ENCODE results near the gene RNF34. TPM values are rescaled to one million over a fixed set of nuclear protein-coding genes. Genes with fewer than 3 reads are reported as not detected.

The RNF34 gene
- total RNA-seq, 1 experiment from 2014 or later: 54.1 TPM

- Mint-ChIP-seq H3K36me3 (ENCODE audit: insufficient read depth, unreplicated experiment) (peaks cover 6% of the 10 kb centered on the region), H3K4me1 (ENCODE audit: low read depth, unreplicated experiment) (peaks cover 6% of the 10 kb centered on the region), H3K9me3 (ENCODE audit: unreplicated experiment) (no peaks in the 10 kb centered on the region), H3K4me3 (ENCODE audit: unreplicated experiment) (no peak overlapping the region), H3K27ac (ENCODE audit: unreplicated experiment) (no peak overlapping the region), H3K27me3 (ENCODE audit: insufficient read depth, unreplicated experiment) (no peaks in the 10 kb centered on the region)
- H3K4me1 ChIP-seq: peaks cover 11% of the 10 kb centered on the region; the same call in 1 of the 2 replicates
- no peak overlapping the region for H3K4me3 ChIP-seq (ENCODE audit: low read depth, low read length)
- CTCF ChIA-PET: no interaction called here
- no peaks in the 10 kb centered on the region for H3K36me3 ChIP-seq (ENCODE audit: control insufficient read depth, insufficient read depth, low read length)
- H3K9me3 ChIP-seq: no peaks in the 10 kb centered on the region
- intact Hi-C loops (cut with micrococcal nuclease; ENCODE audit: unreplicated experiment): no loop called here
- POLR2A ChIA-PET: no interaction called here
- TF ChIP-seq, protein P1, sequence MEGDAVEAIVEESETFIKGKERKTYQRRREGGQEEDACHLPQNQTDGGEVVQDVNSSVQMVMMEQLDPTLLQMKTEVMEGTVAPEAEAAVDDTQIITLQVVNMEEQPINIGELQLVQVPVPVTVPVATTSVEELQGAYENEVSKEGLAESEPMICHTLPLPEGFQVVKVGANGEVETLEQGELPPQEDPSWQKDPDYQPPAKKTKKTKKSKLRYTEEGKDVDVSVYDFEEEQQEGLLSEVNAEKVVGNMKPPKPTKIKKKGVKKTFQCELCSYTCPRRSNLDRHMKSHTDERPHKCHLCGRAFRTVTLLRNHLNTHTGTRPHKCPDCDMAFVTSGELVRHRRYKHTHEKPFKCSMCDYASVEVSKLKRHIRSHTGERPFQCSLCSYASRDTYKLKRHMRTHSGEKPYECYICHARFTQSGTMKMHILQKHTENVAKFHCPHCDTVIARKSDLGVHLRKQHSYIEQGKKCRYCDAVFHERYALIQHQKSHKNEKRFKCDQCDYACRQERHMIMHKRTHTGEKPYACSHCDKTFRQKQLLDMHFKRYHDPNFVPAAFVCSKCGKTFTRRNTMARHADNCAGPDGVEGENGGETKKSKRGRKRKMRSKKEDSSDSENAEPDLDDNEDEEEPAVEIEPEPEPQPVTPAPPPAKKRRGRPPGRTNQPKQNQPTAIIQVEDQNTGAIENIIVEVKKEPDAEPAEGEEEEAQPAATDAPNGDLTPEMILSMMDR (IDR thresholded peaks at IDR 0.05; ENCODE audit: insufficient read depth in 1 of 2, low read depth in 1 of 2, low read length in 1 of 2, severe bottlenecking in 1 of 2, unreplicated experiment in 1 of 2): no peak
- DNase-seq: no peak
- no peaks in the 10 kb centered on the region for H3K27me3 ChIP-seq (replicated peaks; ENCODE audit: control insufficient read depth, insufficient read depth, low read length)
- no TSS peak for BruUV-seq (replicated peaks)
Measured at GRCh38 chr12:121470751-121471150, 70.8 kb downstream of the RNF34 start.

DNA sequence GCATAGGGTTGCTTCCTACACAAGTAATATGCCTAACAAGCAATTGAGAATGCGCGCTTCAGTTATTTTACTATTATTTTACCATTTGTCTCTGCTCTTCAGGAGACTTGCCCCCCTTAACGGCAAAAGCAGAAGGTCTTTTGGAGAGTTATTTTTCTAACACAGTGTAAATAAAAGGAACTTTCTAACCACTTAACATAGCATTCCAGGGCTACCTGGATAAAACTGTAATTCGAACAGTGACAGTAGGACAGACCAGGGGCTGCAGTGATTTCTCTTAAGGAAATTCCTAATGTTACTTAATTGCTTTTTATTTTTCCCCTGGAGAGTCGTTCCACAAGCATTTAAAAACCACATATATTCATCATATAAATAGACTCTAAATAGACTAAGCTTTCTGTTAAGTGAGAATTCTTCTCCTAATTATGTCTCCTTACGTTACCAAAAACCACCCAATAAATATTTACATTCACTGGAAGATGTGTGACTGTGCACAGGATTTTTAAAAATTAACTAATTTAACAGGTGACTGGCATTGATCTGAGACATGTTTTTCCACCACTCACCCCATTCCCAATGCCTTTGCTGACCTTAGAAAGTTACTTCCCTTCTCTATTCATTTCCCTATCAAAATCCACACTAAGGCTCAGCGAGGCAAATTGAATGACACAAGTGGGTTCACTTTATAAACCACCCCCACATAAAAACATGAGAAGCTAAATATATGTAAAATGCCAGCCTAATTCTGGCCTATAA, 72.4 kb downstream of the RNF34 start:
- Histone ChIP-seq H3K9me3 (no peaks in the 10 kb centered on the region), H3K4me1 (0 out of 2 replicates have a peak, but pooled peaks cover 9% of the 10 kb centered on the region), H3K36me3 (ENCODE audit: control insufficient read depth, insufficient read depth, low read length) (no peaks in the 10 kb centered on the region), H3K4me3 (ENCODE audit: low read depth, low read length) (no peak overlapping the region), H3K27me3 (replicated peaks; ENCODE audit: control insufficient read depth, insufficient read depth, low read length) (no peaks in the 10 kb centered on the region)
- DNase-seq: no peak
- Mint-ChIP-seq H3K36me3 (ENCODE audit: insufficient read depth, unreplicated experiment) (no peaks in the 10 kb centered on the region), H3K4me1 (ENCODE audit: low read depth, unreplicated experiment) (no peaks in the 10 kb centered on the region), H3K27ac (ENCODE audit: unreplicated experiment) (no peak overlapping the region), H3K27me3 (ENCODE audit: insufficient read depth, unreplicated experiment) (no peaks in the 10 kb centered on the region), H3K4me3 (ENCODE audit: unreplicated experiment) (no peak overlapping the region), H3K9me3 (ENCODE audit: unreplicated experiment) (no peaks in the 10 kb centered on the region)
- intact Hi-C loops (cut with micrococcal nuclease; ENCODE audit: unreplicated experiment): no loop called here
- TF ChIP-seq, protein P1 (IDR thresholded peaks at IDR 0.05; ENCODE audit: insufficient read depth in 1 of 2, low read depth in 1 of 2, low read length in 1 of 2, severe bottlenecking in 1 of 2, unreplicated experiment in 1 of 2): no peak
- ChIA-PET CTCF (no interaction called here), POLR2A (no interaction called here)
- no TSS peak for BruUV-seq (replicated peaks)

Small RNA genes lying within 50 kb of the gene (microRNA-seq; reads per million reads assigned to microRNA genes)
- gene MIR7107: not detected

Other genes starting within 250 kb of the RNF34 start
- gene P2RX4, start 190.0 kb upstream of the RNF34 start, total RNA-seq (2022): 40.4 and 44.7 TPM in 2 replicates
- 26.9 and 31.0 TPM in 2 replicates for gene CAMKK2, start 103.4 kb upstream of the RNF34 start, total RNA-seq (2022)
- gene ANAPC5, start 47.7 kb upstream of the RNF34 start, total RNA-seq (2022): 106 and 115 TPM in 2 replicates
- gene KDM2B, start 180.9 kb downstream of the RNF34 start, total RNA-seq (2022): 47.7 and 48.4 TPM in 2 replicates
- 33.9 and 34.2 TPM in 2 replicates for gene ORAI1, start 226.4 kb downstream of the RNF34 start, total RNA-seq (2022)